ENCODE results near the gene MOGAT1.
"Not testable (repeated sequence)": the region's sequence is repeated elsewhere in the genome, so short reads cannot be mapped to it uniquely, and the experiment has no call there.

MOGAT1 gene

DNA sequence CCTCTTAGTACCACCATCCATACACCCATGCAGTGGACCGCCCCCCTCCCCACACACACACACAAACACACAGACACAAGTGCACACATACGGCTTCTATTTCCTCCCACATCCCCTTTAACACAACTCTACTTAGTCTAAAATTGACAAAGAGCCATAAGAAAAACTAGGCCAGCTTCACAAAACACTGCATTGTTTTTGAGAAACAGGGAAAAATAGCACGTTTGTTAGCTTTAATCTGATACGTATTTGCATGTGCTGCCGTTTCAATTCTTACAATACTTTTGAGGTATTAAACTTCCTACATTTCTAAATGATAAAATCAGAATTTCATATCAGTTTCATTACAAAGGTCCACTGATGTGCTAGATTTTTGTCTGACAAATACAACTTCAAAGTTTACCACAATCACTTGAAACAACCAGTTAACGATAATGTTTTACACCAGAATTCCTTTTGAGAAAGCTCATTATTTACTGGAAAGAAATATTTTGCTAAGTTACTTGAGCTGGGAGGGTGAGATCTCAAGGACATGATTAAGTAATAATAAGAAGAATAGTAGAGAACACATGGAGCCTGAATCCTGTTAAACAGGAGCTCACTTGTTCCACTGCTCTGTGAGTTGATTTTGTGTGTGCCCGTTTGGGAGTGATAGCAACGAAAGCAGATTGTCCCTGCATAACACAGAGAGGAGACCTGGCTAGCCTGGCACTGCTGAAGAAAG is 74.5 kb downstream of the MOGAT1 start:
- DNase-seq, result no peak

DNA sequence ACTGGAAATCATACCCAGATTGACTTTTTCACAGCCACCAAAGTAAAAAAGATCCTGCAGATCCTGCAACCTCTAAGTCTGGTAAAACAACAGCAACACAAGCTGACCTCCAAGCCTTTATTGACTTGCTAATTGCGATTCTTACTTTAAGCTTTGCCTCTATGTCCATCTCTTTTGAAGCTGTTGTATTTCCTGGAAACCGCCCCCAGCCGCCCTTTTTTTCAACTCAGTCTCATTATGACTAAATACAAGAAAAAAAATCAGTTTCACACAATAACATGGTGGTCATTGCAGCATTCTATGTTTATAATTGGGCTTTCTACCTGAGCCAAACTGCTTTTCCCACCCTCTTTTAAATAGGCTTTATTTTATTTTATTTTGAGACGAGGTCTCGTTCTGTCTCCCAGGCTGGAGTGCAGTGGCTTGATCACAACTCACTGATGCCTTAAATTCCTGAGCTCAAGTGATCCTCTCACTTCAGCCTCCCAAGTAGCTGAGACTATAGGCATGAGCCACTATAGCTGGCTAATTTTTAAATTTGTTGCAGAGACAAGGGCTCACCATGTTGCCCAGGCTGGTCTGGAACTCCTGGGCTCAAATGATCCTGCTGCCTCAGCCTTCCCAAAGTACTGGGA is 76.2 kb downstream of the MOGAT1 start:
- peak in 1 of 2 experiments; percentile 12 for DNase-seq

DNA sequence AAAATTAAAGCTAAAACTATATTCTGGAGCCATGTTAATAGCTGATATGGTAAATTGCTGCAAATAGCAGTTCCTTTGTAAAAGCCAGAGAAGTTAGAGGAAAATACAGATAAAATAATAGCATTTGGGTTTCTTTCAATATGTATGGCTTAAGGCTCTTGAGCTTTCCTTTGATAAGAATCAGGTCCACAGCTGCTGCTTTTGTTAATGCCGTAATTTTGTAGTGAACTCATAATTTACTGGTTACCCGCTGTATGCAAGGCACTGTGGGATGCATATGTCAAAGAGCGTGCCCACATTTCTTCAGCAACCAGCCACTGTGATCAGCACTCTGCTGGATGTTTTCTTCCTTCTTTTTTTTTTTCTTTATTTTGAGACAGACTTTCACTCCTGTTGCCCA is 79.1 kb downstream of the MOGAT1 start:
- DNase-seq, result no peak

DNA sequence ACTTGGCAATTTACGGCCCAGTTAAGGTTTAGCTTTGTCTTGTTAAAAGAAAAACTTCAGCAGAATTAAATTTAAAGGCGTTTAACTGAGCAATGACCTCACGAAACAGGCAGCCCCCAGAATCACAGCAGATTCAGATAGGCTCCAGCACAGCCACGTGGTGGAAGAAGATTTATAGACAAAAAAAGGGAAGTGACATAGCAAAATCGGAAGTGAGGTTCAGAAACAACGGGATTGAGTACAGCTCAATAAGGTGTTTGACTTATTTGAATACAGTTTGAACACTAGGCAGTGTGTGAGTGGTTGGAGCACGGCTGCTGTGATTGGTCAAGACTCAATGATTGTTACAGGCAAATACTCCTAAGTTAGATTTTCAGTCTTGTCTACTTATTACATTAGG is 79.8 kb downstream of the MOGAT1 start:
- no peak for DNase-seq

DNA sequence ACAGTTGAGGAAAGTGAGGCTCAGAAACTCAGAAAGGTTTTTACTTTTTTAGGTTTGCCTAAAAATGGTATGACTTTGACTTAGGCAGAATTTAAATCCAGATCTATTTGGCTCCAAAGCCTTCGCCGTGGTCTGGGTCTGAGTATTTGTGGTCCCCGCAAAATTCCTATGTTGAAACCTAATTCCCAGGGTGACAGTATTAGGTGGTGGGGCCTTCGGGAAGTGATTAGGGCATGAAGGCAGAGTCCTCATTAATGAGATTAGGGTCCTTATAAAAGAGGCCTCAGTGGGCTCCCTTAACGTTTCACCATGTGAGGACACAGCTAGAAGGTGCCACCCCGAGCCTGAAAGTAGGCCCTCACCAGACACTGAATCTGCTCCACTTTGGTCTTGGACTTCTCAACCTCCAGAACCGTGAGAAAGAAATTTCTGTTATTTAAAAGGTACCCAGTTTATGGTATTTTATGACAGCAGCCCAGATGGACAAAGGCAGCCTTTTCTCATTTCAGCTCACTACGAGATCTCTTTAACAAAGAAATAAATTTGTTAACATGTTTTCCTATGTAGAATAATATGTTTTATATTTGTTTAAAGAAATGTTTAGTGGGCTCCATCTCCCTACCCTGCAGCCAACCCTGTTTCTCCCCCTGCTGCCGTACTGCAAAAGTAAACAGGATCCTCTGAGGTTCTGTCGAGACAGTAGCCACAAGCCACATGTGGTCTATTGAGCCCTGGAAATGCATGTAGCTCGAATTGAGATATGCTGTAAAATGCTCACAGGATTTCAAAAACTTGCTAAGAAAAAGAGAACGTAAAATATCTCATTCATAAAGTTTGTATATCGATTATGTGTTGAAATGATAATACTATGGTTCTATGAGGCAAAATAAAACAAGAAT is 80.6 kb downstream of the MOGAT1 start:
- no peak for DNase-seq

DNA sequence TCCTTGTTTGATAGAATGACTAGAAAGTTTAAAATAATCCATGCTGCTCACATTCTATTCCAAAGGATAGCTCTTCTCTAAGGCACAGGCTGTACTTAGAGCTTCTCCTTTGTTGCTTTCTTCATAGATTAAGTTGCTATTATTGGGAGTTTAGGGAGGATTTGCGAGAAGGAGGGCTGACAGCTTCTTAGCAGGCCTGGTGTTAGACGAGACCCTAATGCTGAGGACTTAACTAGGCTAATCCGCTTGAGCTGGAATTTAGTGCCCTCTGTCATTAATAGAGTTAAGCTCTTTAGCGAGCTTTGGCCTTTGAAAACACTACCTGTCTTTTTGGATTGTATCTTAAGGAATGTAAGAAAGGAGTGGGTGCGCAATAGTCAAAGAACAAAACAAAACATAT is 81.3 kb downstream of the MOGAT1 start:
- no peak for DNase-seq

DNA sequence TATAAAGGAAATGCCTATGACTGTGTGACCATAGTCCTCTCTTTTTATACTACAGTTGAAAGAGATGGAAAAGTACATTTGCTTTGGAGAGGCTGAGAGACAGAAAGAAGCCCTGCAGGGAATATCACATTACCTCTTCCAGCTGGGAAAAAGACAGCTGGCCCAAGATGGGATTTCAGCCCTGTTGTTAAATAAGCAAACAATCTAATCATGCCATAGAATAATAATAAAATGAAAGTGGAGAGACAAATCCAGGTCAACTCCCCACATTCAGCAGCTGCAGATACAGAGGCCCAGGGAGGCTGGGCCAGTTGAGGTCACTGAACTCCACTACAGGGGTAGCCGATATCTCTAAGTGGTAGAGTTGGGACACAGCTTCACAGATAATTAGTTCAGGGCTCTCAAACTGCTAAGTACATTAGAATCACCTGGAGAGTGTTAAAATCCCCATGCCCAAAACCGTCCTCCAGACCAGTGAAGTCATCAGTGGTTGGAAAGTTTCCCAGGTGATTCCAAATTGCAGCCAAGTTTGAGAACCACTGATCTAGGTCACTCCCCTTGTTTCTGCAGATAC is 81.9 kb downstream of the MOGAT1 start:
- DNase-seq, result no peak

DNA sequence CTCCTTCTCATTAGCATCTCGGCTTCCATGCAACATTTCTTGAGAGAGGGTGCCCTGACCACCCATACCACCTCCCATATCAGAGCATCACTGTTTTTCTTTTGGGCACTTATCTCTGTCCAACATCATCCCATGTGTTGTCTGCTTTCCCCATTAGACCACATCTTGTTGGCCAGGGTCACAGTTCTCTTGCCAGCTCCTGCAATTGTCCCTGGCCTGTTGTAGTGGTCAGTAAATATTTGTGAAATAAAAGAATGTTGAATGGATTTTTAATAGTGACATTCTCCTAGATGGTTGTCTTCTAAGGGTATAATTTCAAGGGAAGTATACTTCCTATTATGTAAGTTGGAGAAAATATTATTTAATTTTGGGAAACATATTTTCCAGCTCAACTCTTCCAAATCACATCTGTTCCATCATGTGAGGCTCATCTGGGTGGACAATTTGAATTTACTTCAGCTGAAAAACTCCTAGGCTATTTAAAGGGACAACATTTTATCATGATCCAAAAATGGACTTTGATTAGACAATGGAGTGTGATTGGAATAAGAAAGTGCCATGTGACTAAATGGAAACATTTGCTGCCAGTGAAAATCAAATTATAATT is 83.0 kb downstream of the MOGAT1 start:
- DNase-seq, result no peak

DNA sequence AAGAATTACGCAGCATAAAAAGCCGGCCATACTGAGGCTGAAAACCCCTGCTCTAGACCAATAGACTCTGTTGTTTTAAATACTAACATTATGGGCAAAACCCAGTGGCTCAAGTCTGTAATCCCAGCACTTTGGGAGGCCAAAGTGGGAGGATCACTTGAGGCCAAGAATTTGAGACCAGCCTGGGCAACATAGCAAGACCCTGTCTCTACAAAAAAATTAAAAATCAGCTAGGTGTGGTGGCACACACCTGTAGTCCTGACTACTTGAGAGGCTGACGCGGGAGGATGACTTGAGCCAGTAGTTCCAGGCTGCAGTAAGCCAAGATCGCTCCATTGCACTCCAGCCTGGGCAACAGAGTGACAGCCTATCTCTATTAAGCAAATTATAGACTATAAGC is 84.1 kb downstream of the MOGAT1 start:
- DNase-seq, result not testable (repeated sequence)

DNA sequence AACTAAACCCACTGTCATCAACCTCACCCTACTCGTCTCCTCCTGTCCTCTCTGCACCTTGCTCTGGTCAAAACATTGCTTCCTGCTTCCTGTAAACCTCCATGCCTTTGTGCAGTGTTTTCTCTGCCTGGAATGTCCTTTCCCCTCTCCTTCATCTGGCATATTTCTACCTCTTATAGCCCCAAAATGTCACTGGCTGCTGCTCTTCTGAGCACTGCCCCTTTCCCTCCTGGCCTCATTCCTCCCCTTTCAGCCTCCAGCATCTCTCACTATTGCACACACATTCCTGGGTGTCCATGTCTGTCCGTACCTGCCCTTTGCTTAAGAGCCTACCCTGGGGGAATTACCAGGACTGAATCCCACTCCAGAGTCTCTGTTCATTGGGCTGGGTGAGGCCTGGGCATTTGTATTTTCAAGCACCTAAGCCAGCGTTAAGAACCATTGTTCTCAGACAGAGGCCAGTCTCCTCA is 84.9 kb downstream of the MOGAT1 start:
- no peak for DNase-seq

DNA sequence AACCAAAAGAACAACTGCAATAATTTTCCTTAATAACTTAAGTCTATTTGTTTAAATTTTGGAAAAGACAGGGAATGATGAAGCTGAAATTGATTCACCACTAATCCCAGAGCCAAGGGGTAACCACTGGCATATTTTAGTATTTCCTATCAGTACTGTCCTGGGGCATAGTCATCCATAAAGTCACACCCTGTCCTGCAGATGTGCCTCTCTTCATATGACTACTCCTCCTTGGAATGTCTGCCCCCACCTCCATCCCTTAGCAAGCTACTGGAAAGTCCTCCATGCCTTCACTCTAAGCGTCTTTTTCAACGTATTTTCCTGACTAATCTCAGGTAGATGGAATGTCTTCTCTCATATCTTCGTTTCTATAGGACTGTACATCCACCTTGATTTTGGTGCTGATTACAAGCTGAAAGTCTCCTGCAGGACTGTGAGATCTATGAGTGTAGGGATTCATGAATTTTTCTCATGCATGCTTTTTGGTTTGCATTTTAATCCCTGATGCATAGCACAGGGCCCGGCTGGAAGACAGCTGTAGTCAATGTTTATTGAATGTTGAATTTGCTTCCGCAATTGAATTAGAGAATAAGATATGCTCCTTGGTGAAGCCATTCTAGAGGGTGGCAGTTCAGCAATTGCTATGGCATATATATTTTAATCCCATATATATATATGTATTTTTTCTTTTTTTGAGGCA is 85.6 kb downstream of the MOGAT1 start:
- DNase-seq, result no peak

All from activated CD4-positive, alpha-beta T cell treated with anti-CD3 and anti-CD28 coated beads, Interleukin-2, amount 50 U/mL, for 48 hours (primary cell).